Thoracic aorta endothelial cell (primary cell): Measurements from ENCODE around the gene GDF15. TPM values are rescaled to one million over a fixed set of nuclear protein-coding genes. Genes with fewer than 3 reads are reported as not detected.

Source experiments
- small RNA-seq: library from RNA; depleted of rRNA; stranded (forward); fragments of <200 nt; gene quantifications from one replicate; pipeline ENCODE3, GENCODE V24; 2012
- total RNA-seq: library from RNA; depleted of rRNA; stranded (reverse); fragments of >200 nt; gene quantifications from 2 replicates; pipeline ENCODE4 v1.2.3, GENCODE V29; 2012

The GDF15 gene
- total RNA-seq, result 103 and 114 TPM in 2 replicates

GRCh38 chr19:18385675-18386542 lies at the start of gene GDF15:
Gene GDF15, plus strand, starts transcription at chr19:18386158. Its CDS starts 32 bp downstream, at chr19:18386190.

GRCh38 chr19:18340190-18340989 lies 45.6 kb upstream of the GDF15 start, which contains the start of gene PGPEP1:
Gene PGPEP1, plus strand, starts transcription at chr19:18340598. Its CDS starts 84 bp downstream, at chr19:18340682.

GRCh38 chr19:18397242-18398202 lies 11.6 kb downstream of the GDF15 start, which contains the start of gene LRRC25:
Gene LRRC25, minus strand, starts transcription at chr19:18397622. Its CDS starts 659 bp downstream, at chr19:18396963.

GRCh38 chr19:18419195-18419698 lies 33.3 kb downstream of the GDF15 start, which contains the start of gene SSBP4:
Gene SSBP4, plus strand, starts transcription at chr19:18419398. Its CDS starts 251 bp downstream, at chr19:18419649.

GRCh38 chr19:18437491-18438330 lies 51.8 kb downstream of the GDF15 start, which contains the start of gene ISYNA1:
Gene ISYNA1, minus strand, starts transcription at chr19:18438133. Its CDS starts 154 bp downstream, at chr19:18437979.

Small RNA genes lying within 50 kb of the gene (small RNA-seq; reads per million reads assigned to genes)
- gene MIR3189, result 3.9 reads per million, percentile 74 among the genes with 10 or more reads in this experiment

Other genes starting within 250 kb of the GDF15 start
- gene PIK3R2, start 233.0 kb upstream of the GDF15 start, total RNA-seq, result 6.8 and 7.5 TPM in 2 replicates
- gene IFI30, start 212.3 kb upstream of the GDF15 start, total RNA-seq, result 0.93 and 1.5 TPM in 2 replicates
- 11.0 and 11.7 TPM in 2 replicates for gene MPV17L2, start 192.9 kb upstream of the GDF15 start, total RNA-seq
- 0.27 and 0.65 TPM in 2 replicates for gene RAB3A, start 182.1 kb upstream of the GDF15 start, total RNA-seq
- 0.13 and 0.57 TPM in 2 replicates for gene PDE4C, start 159.7 kb upstream of the GDF15 start, total RNA-seq
- gene IQCN, start 111.7 kb upstream of the GDF15 start, total RNA-seq, result 0.22 and 0.40 TPM in 2 replicates
- gene JUND, start 104.5 kb upstream of the GDF15 start, total RNA-seq, result 43.2 and 44.9 TPM in 2 replicates
- gene LSM4, start 63.1 kb upstream of the GDF15 start, total RNA-seq, result 115 and 138 TPM in 2 replicates
- 18.5 and 22.5 TPM in 2 replicates for gene PGPEP1, start 45.6 kb upstream of the GDF15 start, total RNA-seq
- not detected in 2 replicates for gene LRRC25, start 11.5 kb downstream of the GDF15 start, total RNA-seq
- 82.0 and 110 TPM in 2 replicates for gene SSBP4, start 33.2 kb downstream of the GDF15 start, total RNA-seq
- 24.1 and 24.6 TPM in 2 replicates for gene ISYNA1, start 52.0 kb downstream of the GDF15 start, total RNA-seq
- 10.6 and 16.2 TPM in 2 replicates for gene ELL, start 135.9 kb downstream of the GDF15 start, total RNA-seq
- gene FKBP8, start 157.4 kb downstream of the GDF15 start, total RNA-seq, result 115 and 131 TPM in 2 replicates
- 88.6 and 99.8 TPM in 2 replicates for gene KXD1, start 171.7 kb downstream of the GDF15 start, total RNA-seq
- gene UBA52, start 185.7 kb downstream of the GDF15 start, total RNA-seq, result 567 and 715 TPM in 2 replicates
- 43.6 and 49.3 TPM in 2 replicates for gene REX1BD, start 202.6 kb downstream of the GDF15 start, total RNA-seq
- gene CRLF1, start 220.6 kb downstream of the GDF15 start, total RNA-seq, result 0.07 TPM in 1 of 2 replicates, not detected in the other
- 0.13 and 0.14 TPM in 2 replicates for gene TMEM59L, start 226.7 kb downstream of the GDF15 start, total RNA-seq